Fibroblast of lung (primary cell): Measurements from ENCODE around the gene PRLR. TPM values are rescaled to one million over a fixed set of nuclear protein-coding genes. Genes with fewer than 3 reads are reported as not detected.

Source experiments
- DNase-seq, 2 donors: peaks; one replicate each; pipeline versions ENCODE4 v3.0.0 to v3.0.0-alpha.2; 2010; ENCODE audit warnings: low read depth in 2 of 2
- H2AFZ ChIP-seq: 2 replicates; pipeline ENCODE4 v1.5.1; 2012; ENCODE audit warnings: low read length, control low read depth, inconsistent platforms
- H3K27ac ChIP-seq: 2 replicates; pipeline ENCODE4 v1.5.1; 2011; ENCODE audit warnings: low read length, control low read depth; ENCODE audit not compliant: insufficient read depth
- H3K27me3 ChIP-seq: 2 replicates; pipeline ENCODE4 v1.5.1; 2011; ENCODE audit warnings: mild to moderate bottlenecking, low read length; ENCODE audit not compliant: control insufficient read depth, insufficient read depth
- H3K36me3 ChIP-seq: 2 replicates; pipeline ENCODE4 v1.5.1; 2011; ENCODE audit warnings: low read length; ENCODE audit not compliant: control insufficient read depth, insufficient read depth
- H3K4me1 ChIP-seq: 2 replicates; pipeline ENCODE4 v1.5.1; 2011; ENCODE audit warnings: low read length; ENCODE audit not compliant: control insufficient read depth, insufficient read depth; ENCODE audit errors: extremely low read depth
- H3K4me2 ChIP-seq: 2 replicates; pipeline ENCODE4 v1.5.1; 2011; ENCODE audit warnings: low read length, control low read depth; ENCODE audit not compliant: insufficient read depth; ENCODE audit errors: extremely low read depth
- H3K4me3 ChIP-seq, 4 experiments: fragments of 200-600 bp in 1 of 4; sonication (generic) in 1 of 4; replicated peaks in 1 of 4; 2 replicates each; pipeline ENCODE4 v1.5.1; 2011 to 2016; ENCODE audit warnings: low read length in 4 of 4, low read depth in 3 of 4, mild to moderate bottlenecking in 3 of 4, control low read depth in 2 of 4, inconsistent platforms in 1 of 4, mixed read lengths in 1 of 4; ENCODE audit not compliant: insufficient read depth in 1 of 4; ENCODE audit errors: control extremely low read depth in 1 of 4
- H3K79me2 ChIP-seq: 2 replicates; pipeline ENCODE4 v1.5.1; 2012; ENCODE audit warnings: mild to moderate bottlenecking, low read length, inconsistent platforms; ENCODE audit not compliant: control insufficient read depth, insufficient read depth
- H3K9ac ChIP-seq: 2 replicates; pipeline ENCODE4 v1.5.1; 2011; ENCODE audit warnings: mild to moderate bottlenecking, low read length, control low read depth; ENCODE audit not compliant: insufficient read depth
- H3K9me3 ChIP-seq: 2 replicates; pipeline ENCODE4 v1.5.1; 2012; ENCODE audit warnings: low read depth, low read length; ENCODE audit not compliant: control insufficient read depth, insufficient read depth
- H4K20me1 ChIP-seq: 2 replicates; pipeline ENCODE4 v1.5.1; 2011; ENCODE audit warnings: low read length; ENCODE audit not compliant: control insufficient read depth, insufficient read depth; ENCODE audit errors: extremely low read depth
- EZH2 ChIP-seq: IDR thresholded peaks from 2 replicates; pipeline ENCODE4 v1.5.1; 2012; ENCODE audit warnings: low read length, control low read depth, mild to moderate bottlenecking; ENCODE audit errors: missing control alignments
- polyA plus RNA-seq, 2 donors: library from polyadenylated mRNA; depleted of rRNA in 1 of 2; stranded (reverse) in 1 of 2; unstranded in 1 of 2; fragments of >200 nt; gene quantifications; 2 replicates each; pipeline ENCODE4 v1.2.1, GENCODE V29; 2011 to 2012; ENCODE audit warnings: missing spikeins in 1 of 2
- total RNA-seq: library from RNA; depleted of rRNA; stranded (reverse); fragments of >200 nt; gene quantifications from 2 replicates; pipeline ENCODE4 v1.2.1, GENCODE V29; 2014
- TF ChIP-seq, protein P1 (sequence below), 2 donors: IDR thresholded peaks in 1 of 2; conservative IDR thresholded peaks in 1 of 2; 1 replicate in 1 of 2; 2 replicates in 1 of 2; pipeline ENCODE4 v1.5.1; 2011 to 2012; ENCODE audit warnings: low read length in 2 of 2, control low read depth in 1 of 2, inconsistent platforms in 1 of 2, low read depth in 1 of 2, mild to moderate bottlenecking in 1 of 2

The PRLR gene
- total and polyA plus RNA-seq, 2 donors (not counting 1 experiment from before 2014, with no cell fraction given): 0.33 to 0.41 TPM

GRCh38 chr5:35239911-35240610, 9.8 kb upstream of the PRLR start:
- Histone ChIP-seq H3K36me3 (no peaks in the 10 kb centered on the region), H3K27me3 (no peaks in the 10 kb centered on the region), H2AFZ (no peak overlapping the region), H3K4me2 (no peak overlapping the region), H4K20me1 (no peaks in the 10 kb centered on the region), H3K4me3 (no peak overlapping the region), H3K27ac (no peak overlapping the region), H3K9me3 (no peaks in the 10 kb centered on the region), H3K9ac (no peak overlapping the region), H3K79me2 (no peaks in the 10 kb centered on the region), H3K4me1 (no peaks in the 10 kb centered on the region)
- DNase-seq: no peak
- TF ChIP-seq, protein P1, sequence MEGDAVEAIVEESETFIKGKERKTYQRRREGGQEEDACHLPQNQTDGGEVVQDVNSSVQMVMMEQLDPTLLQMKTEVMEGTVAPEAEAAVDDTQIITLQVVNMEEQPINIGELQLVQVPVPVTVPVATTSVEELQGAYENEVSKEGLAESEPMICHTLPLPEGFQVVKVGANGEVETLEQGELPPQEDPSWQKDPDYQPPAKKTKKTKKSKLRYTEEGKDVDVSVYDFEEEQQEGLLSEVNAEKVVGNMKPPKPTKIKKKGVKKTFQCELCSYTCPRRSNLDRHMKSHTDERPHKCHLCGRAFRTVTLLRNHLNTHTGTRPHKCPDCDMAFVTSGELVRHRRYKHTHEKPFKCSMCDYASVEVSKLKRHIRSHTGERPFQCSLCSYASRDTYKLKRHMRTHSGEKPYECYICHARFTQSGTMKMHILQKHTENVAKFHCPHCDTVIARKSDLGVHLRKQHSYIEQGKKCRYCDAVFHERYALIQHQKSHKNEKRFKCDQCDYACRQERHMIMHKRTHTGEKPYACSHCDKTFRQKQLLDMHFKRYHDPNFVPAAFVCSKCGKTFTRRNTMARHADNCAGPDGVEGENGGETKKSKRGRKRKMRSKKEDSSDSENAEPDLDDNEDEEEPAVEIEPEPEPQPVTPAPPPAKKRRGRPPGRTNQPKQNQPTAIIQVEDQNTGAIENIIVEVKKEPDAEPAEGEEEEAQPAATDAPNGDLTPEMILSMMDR (conservative IDR thresholded peaks at IDR 0.05 in 1 of 2, IDR thresholded peaks at IDR 0.05 in 1 of 2; ENCODE audit: low read depth in 1 of 2, low read length in 2 of 2): no peak
- TF ChIP-seq EZH2: no peak

- Histone ChIP-seq H3K4me1 (no peaks in the 10 kb centered on the region), H3K79me2 (no peaks in the 10 kb centered on the region), H3K4me3 (no peak overlapping the region), H3K9ac (no peak overlapping the region), H3K27ac (no peak overlapping the region), H3K36me3 (no peaks in the 10 kb centered on the region), H3K9me3 (no peaks in the 10 kb centered on the region), H3K4me2 (no peak overlapping the region), H4K20me1 (no peaks in the 10 kb centered on the region), H2AFZ (no peak overlapping the region), H3K27me3 (no peaks in the 10 kb centered on the region)
- no peak for DNase-seq
- TF ChIP-seq, protein P1 (conservative IDR thresholded peaks at IDR 0.05 in 1 of 2, IDR thresholded peaks at IDR 0.05 in 1 of 2; ENCODE audit: low read depth in 1 of 2, low read length in 2 of 2): no peak
- TF ChIP-seq EZH2: no peak
These were observed 9.2 kb upstream of the PRLR start for GRCh38 chr5:35239476-35239875.

- Histone ChIP-seq H3K4me3 (no peak overlapping the region), H3K36me3 (no peaks in the 10 kb centered on the region), H2AFZ (no peak overlapping the region), H3K79me2 (no peaks in the 10 kb centered on the region), H3K9me3 (no peaks in the 10 kb centered on the region), H3K4me1 (no peaks in the 10 kb centered on the region), H3K27me3 (no peaks in the 10 kb centered on the region), H3K9ac (no peak overlapping the region), H4K20me1 (no peaks in the 10 kb centered on the region), H3K27ac (no peak overlapping the region), H3K4me2 (no peak overlapping the region)
- TF ChIP-seq EZH2: no peak
- TF ChIP-seq, protein P1 (conservative IDR thresholded peaks at IDR 0.05 in 1 of 2, IDR thresholded peaks at IDR 0.05 in 1 of 2; ENCODE audit: low read depth in 1 of 2, low read length in 2 of 2): no peak
- DNase-seq: no peak
These were observed 7.5 kb upstream of the PRLR start for GRCh38 chr5:35237580-35238376.
